Esophagus squamous epithelium (tissue), 5 donors: ENCODE data around the gene TSPAN11. TPM values are rescaled to one million over a fixed set of nuclear protein-coding genes. Genes with fewer than 3 reads are reported as not detected.

ENCODE experiments used
- DNase-seq: peaks from one replicate; lab custom pipeline; 2025; lab: John Stamatoyannopoulos, UW
- H3K27ac ChIP-seq, 4 donors: fragments of 200-600 bp; sonication (generic); one replicate each; pipeline ENCODE4 v1.5.1; 2016 to 2019; ENCODE audit warnings: mild to moderate bottlenecking in 1 of 4
- H3K27me3 ChIP-seq, 4 donors: fragments of 200-600 bp; sonication (generic); 1 replicate in 3 of 4; 2 replicates in 1 of 4; pipeline versions ENCODE4 v1.5.1 to v1.6.0; 2017 to 2021; ENCODE audit warnings: antibody characterized with exemption in 1 of 4
- H3K36me3 ChIP-seq, 3 donors: fragments of 200-600 bp; sonication (generic); one replicate each; pipeline ENCODE4 v1.5.1; 2016 to 2019
- H3K4me1 ChIP-seq, 3 donors: fragments of 200-600 bp; sonication (generic); one replicate each; pipeline ENCODE4 v1.5.1; 2017 to 2019
- H3K4me3 ChIP-seq, 4 donors: fragments of 200-600 bp; sonication (generic); 1 replicate in 3 of 4; 2 replicates in 1 of 4; pipeline ENCODE4 v1.5.1; 2016 to 2019; ENCODE audit warnings: mild to moderate bottlenecking in 2 of 4, moderate library complexity in 1 of 4
- H3K9me3 ChIP-seq, 3 donors: fragments of 200-600 bp; sonication (generic); one replicate each; pipeline ENCODE4 v1.5.1; 2016 to 2019
- CTCF ChIP-seq, 6 experiments: fragments of 450-650 bp in 4 of 6; fragments of 200-600 bp in 2 of 6; sonication (generic) in 2 of 6; IDR thresholded peaks; one replicate each; pipeline ENCODE4 v1.5.1; 2016 to 2019; ENCODE audit warnings: antibody characterized with exemption in 6 of 6, mild to moderate bottlenecking in 4 of 6, moderate library complexity in 4 of 6
- POLR2A ChIP-seq, 4 donors: fragments of 450-650 bp; IDR thresholded peaks; one replicate each; pipeline ENCODE4 v1.6.1; 2017; ENCODE audit warnings: antibody characterized with exemption in 4 of 4, mild to moderate bottlenecking in 4 of 4, moderate library complexity in 3 of 4
- WGBS, 2 donors: methylation state at CpG; one replicate each; pipeline ENCODE4 v1.1.5; 2018; 5-methylcytosine and 5-hydroxymethylcytosine counted together
- intact Hi-C: fragments of 100-400 bp; cut with DNase I; formaldehyde crosslinking; loops from one replicate; pipeline ENCODE4 v1.15.0; 2022
- total RNA-seq, 4 donors: library from RNA; depleted of rRNA; stranded (reverse); fragments of >200 nt; gene quantifications; one replicate each; pipeline ENCODE4 v1.1.0, GENCODE V29; 2016
- donor health status: DM: yes; HTN: yes; CAD: no.

TSPAN11 gene
- total RNA-seq, 4 donors from 2014 or later: 0.27 to 3.0 (median 1.2) TPM

- H3K9me3 ChIP-seq: no peaks in the 10 kb centered on the region
- H3K4me1 ChIP-seq: no peaks in the 10 kb centered on the region
- no peaks in the 10 kb centered on the region for H3K36me3 ChIP-seq
- no peak for DNase-seq
- H3K27me3 ChIP-seq: no peaks in the 10 kb centered on the region
- H3K27ac ChIP-seq: no peak overlapping the region
- WGBS, 2 donors: 37 to 53% methylated on average over 2 to 6 of the region's 6 CpGs
- H3K4me3 ChIP-seq: no peak overlapping the region
- intact Hi-C loops: no loop called here
- TF ChIP-seq CTCF (IDR thresholded peaks at IDR 0.05) (peak in 2 of 6 experiments; percentile 9 to 19), POLR2A (IDR thresholded peaks at IDR 0.05) (no peak)
Observed at GRCh38 chr12:30989754-30990153, 63.2 kb downstream of the TSPAN11 start.

DNA sequence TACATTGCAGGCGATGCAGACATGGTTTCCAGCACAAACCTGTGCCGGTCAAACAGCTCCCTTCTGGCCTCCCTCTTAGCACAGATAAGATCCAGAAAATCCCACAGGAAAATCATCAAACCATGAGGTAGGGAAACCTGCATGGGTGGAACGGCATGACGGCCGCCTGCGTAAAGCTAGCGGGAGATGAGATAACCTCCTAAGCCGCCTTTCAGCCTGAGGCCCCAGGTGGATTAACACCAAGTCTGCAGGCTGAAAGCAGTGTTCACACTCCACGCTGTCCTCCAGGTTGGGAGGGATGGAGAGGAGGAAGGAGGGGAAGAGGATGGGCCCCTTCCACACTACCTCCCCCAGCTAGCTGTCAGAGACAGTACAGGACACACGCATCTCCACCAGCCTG is 63.8 kb downstream of the TSPAN11 start:
- intact Hi-C loops: no loop called here
- TF ChIP-seq POLR2A (IDR thresholded peaks at IDR 0.05) (no peak), CTCF (IDR thresholded peaks at IDR 0.05) (no peak)
- no peak for DNase-seq
- H3K4me1 ChIP-seq: no peaks in the 10 kb centered on the region
- H3K4me3 ChIP-seq: no peak overlapping the region
- H3K27ac ChIP-seq: no peak overlapping the region
- no peaks in the 10 kb centered on the region for H3K27me3 ChIP-seq
- no peaks in the 10 kb centered on the region for H3K36me3 ChIP-seq
- no peaks in the 10 kb centered on the region for H3K9me3 ChIP-seq
- 84 to 91% methylated on average over 7 to 9 of the region's 10 CpGs for WGBS, 2 donors

DNA sequence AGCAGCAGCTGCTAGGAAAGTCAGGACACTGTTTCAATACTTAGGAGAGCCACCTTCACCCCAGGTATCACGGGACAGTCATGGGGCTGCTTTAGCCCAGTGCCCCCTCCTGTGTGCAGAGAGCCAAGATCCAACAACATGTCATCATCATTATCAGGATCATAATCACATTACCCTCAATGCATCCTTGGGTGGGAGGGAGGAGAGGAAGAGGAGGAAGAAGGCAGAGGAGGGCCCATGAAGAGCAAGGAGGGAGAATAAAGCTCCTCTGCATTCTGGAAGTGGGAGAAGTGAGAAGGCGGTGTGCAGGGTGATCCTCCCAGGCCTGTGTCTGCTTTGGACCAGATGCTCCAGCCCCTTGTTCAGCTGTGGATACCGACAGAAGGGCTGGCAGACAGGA is 64.2 kb downstream of the TSPAN11 start:
- TF ChIP-seq POLR2A (IDR thresholded peaks at IDR 0.05) (no peak), CTCF (IDR thresholded peaks at IDR 0.05) (no peak)
- H3K27ac ChIP-seq: no peak overlapping the region
- H3K4me3 ChIP-seq: no peak overlapping the region
- WGBS, 2 donors: 89 to 95% methylated on average over 2 to 3 of the region's 3 CpGs
- intact Hi-C loops: no loop called here
- no peak for DNase-seq
- H3K36me3 ChIP-seq: no peaks in the 10 kb centered on the region
- peaks cover 0 to under 1% (median 0%) of the 10 kb centered on the region in 3 donors for H3K4me1 ChIP-seq
- no peaks in the 10 kb centered on the region for H3K27me3 ChIP-seq
- H3K9me3 ChIP-seq: no peaks in the 10 kb centered on the region

DNA sequence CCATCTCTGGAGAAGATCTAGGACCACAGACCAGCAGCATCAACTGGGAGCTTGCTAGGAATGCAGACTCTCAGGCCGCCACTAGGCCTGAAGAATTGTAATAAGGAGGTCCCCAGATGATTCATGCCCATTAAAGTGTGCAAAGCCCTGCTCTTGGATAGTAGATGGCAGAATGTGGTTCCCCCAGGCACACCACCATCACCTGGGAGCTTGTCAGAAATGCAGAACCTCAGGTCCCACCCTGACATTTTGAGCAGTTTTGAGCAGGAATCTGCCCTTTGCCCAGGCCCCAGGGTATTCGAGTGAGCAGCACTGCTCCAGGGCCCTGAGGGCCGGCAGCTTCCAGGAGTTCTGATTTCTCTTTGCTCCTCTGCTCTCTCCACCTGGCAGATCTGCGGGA is 64.9 kb downstream of the TSPAN11 start:
- H3K27ac ChIP-seq: no peak overlapping the region
- TF ChIP-seq POLR2A (IDR thresholded peaks at IDR 0.05) (no peak), CTCF (IDR thresholded peaks at IDR 0.05) (no peak)
- DNase-seq: no peak

GRCh38 chr12:30992381-30992780 is 65.8 kb downstream of the TSPAN11 start:
- Histone ChIP-seq H3K36me3 (no peaks in the 10 kb centered on the region), H3K4me1 (peaks cover 0 to 4% (median 0%) of the 10 kb centered on the region in 3 donors), H3K27ac (no peak overlapping the region), H3K4me3 (no peak overlapping the region), H3K9me3 (no peaks in the 10 kb centered on the region), H3K27me3 (no peaks in the 10 kb centered on the region)
- DNase-seq: no peak
- no CpG with 5 or more reads among the region's 4 CpGs for WGBS, 2 donors
- intact Hi-C loops: no loop called here
- no peak for TF ChIP-seq CTCF (IDR thresholded peaks at IDR 0.05)
- no peak for TF ChIP-seq POLR2A (IDR thresholded peaks at IDR 0.05)

More for the DNA sequence above, 64.9 kb downstream of the TSPAN11 start:
- no peak overlapping the region for H3K4me3 ChIP-seq
- H3K4me1 ChIP-seq: peaks cover 0 to 4% (median 0%) of the 10 kb centered on the region in 3 donors
- WGBS, 2 donors: 92 to 100% methylated on average over 1 to 4 of the region's 4 CpGs
- intact Hi-C loops: no loop called here
- no peaks in the 10 kb centered on the region for H3K9me3 ChIP-seq
- H3K36me3 ChIP-seq: no peaks in the 10 kb centered on the region
- no peaks in the 10 kb centered on the region for H3K27me3 ChIP-seq
